Measurements from ENCODE around the gene SEC24B. TPM values are rescaled to one million over a fixed set of nuclear protein-coding genes. Genes with fewer than 3 reads are reported as not detected.

The SEC24B gene
- total and polyA plus RNA-seq, 10 of the 15 experiments (the other 5 are each of a cell fraction or from before 2014, with no cell fraction given) = 6.4 to 43.2 (median 16.0) TPM

DNA sequence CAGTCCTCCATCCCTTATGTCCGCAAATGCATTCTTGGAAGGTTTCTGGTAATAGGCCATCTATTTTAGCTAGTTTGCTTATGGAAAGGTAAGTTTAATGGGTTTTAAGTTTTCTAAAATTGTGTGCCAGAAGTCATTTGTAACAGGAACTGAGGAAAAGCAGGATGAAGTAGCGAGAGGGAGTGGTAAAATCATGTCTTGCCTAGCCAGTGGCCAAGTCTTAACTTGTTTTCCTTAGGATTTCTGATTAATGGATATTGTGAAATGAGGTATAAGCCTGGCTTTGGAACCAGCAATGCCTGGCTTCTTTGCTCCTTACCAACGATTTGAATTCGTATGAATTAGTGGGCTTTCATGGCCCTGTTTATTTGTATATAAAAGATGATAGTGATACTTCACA lies 7.3 kb downstream of the SEC24B start:
- ATAC-seq (no peak), FAIRE-seq (no peak), DNase-seq (ENCODE audit: low read depth, low spot score) (no peak)
- in situ Hi-C loops (cut with MboI) = loop anchor here (25.0 kb wide), 1 partner anchor 746 kb away; the partner anchor contains the start of gene ELOVL6
- ChIA-PET POLR2A (interaction anchor here (1.1 kb wide), 1 partner anchor 262 kb away, joined by 3 read pairs; the partner anchor contains the start of gene CASP6), SMC1A (ENCODE audit: uncharacterized antibody, unreplicated experiment) (interaction anchor here (0.6 to 0.8 kb wide), 3 partner anchors 20 to 26 kb away, joined by 3 read pairs; no protein-coding TSS in a partner anchor), CTCF (interaction anchor here (0.7 to 0.8 kb wide), 3 partner anchors 14 to 1076 kb away, joined by 3 to 4 read pairs (median 3); no protein-coding TSS in a partner anchor), RAD21 (ENCODE audit: unreplicated experiment) (no interaction called here)
- no peak overlapping the region for H3K4me2 ChIP-seq (ENCODE audit: control insufficient read depth, insufficient read depth)
- H3K36me3 ChIP-seq (ENCODE audit: control insufficient read depth in 2 of 2, insufficient read depth in 2 of 2, low read length in 1 of 2) = peaks cover 0 to 1% of the 10 kb centered on the region in 2 experiments; a peak in 1 of 4 replicates
- H4K20me1 ChIP-seq (ENCODE audit: control insufficient read depth, insufficient read depth) = peaks cover 4% of the 10 kb centered on the region; the same call in 1 of the 2 replicates
- no peak overlapping the region for H2AFZ ChIP-seq (ENCODE audit: control insufficient read depth, low read depth, low read length)
- H3K9ac ChIP-seq (ENCODE audit: control insufficient read depth, insufficient read depth, low read length) = no peak overlapping the region
- no peak overlapping the region for H3K27ac ChIP-seq (ENCODE audit: control insufficient read depth, insufficient read depth)
- H3K27me3 ChIP-seq (replicated peaks in 1 of 2; ENCODE audit: control insufficient read depth in 2 of 2, insufficient read depth in 2 of 2, low read length in 1 of 2) = no peaks in the 10 kb centered on the region
- peaks cover under 1% of the 10 kb centered on the region; the same call in 2 of the 3 replicates for H3K9me3 ChIP-seq (replicated peaks; ENCODE audit: control insufficient read depth, insufficient read depth, low read length)
- no peak for TF ChIP-seq ETV6 (conservative IDR thresholded peaks at IDR 0.05 in 1 of 2, IDR thresholded peaks at IDR 0.05 in 1 of 2; ENCODE audit: borderline replicate concordance in 1 of 2, low read depth in 1 of 2)
- TF ChIP-seq EZH2 (IDR thresholded peaks at IDR 0.05; ENCODE audit: borderline replicate concordance, control insufficient read depth, low read depth, low read length) = no peak
- TF ChIP-seq IKZF2 (IDR thresholded peaks at IDR 0.05) = no peak
- TF ChIP-seq, protein P1, sequence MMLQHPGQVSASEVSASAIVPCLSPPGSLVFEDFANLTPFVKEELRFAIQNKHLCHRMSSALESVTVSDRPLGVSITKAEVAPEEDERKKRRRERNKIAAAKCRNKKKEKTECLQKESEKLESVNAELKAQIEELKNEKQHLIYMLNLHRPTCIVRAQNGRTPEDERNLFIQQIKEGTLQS (IDR thresholded peaks at IDR 0.05; ENCODE audit: borderline replicate concordance, extremely low read depth, low read depth, low read length) = no peak
- no peak for TF ChIP-seq PAX8 (IDR thresholded peaks at IDR 0.05)
- TF ChIP-seq FOXK2 (IDR thresholded peaks at IDR 0.05) = no peak
- TF ChIP-seq, protein P2, sequence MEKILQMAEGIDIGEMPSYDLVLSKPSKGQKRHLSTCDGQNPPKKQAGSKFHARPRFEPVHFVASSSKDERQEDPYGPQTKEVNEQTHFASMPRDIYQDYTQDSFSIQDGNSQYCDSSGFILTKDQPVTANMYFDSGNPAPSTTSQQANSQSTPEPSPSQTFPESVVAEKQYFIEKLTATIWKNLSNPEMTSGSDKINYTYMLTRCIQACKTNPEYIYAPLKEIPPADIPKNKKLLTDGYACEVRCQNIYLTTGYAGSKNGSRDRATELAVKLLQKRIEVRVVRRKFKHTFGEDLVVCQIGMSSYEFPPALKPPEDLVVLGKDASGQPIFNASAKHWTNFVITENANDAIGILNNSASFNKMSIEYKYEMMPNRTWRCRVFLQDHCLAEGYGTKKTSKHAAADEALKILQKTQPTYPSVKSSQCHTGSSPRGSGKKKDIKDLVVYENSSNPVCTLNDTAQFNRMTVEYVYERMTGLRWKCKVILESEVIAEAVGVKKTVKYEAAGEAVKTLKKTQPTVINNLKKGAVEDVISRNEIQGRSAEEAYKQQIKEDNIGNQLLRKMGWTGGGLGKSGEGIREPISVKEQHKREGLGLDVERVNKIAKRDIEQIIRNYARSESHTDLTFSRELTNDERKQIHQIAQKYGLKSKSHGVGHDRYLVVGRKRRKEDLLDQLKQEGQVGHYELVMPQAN (conservative IDR thresholded peaks at IDR 0.05) = no peak
- TF ChIP-seq ZNF622 (IDR thresholded peaks at IDR 0.05) = no peak
- TF ChIP-seq TARDBP (IDR thresholded peaks at IDR 0.05; ENCODE audit: borderline replicate concordance) = no peak
- no peak for TF ChIP-seq TBL1XR1 (IDR thresholded peaks at IDR 0.05; ENCODE audit: low read depth, low read length)
- no peak for TF ChIP-seq RELA (IDR thresholded peaks at IDR 0.05; ENCODE audit: borderline replicate concordance, partially characterized antibody)
- no peak for TF ChIP-seq POLR2A (IDR thresholded peaks at IDR 0.05; ENCODE audit: low read depth, low read length)
- TF ChIP-seq, protein P3, sequence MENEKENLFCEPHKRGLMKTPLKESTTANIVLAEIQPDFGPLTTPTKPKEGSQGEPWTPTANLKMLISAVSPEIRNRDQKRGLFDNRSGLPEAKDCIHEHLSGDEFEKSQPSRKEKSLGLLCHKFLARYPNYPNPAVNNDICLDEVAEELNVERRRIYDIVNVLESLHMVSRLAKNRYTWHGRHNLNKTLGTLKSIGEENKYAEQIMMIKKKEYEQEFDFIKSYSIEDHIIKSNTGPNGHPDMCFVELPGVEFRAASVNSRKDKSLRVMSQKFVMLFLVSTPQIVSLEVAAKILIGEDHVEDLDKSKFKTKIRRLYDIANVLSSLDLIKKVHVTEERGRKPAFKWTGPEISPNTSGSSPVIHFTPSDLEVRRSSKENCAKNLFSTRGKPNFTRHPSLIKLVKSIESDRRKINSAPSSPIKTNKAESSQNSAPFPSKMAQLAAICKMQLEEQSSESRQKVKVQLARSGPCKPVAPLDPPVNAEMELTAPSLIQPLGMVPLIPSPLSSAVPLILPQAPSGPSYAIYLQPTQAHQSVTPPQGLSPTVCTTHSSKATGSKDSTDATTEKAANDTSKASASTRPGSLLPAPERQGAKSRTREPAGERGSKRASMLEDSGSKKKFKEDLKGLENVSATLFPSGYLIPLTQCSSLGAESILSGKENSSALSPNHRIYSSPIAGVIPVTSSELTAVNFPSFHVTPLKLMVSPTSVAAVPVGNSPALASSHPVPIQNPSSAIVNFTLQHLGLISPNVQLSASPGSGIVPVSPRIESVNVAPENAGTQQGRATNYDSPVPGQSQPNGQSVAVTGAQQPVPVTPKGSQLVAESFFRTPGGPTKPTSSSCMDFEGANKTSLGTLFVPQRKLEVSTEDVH (IDR thresholded peaks at IDR 0.05; ENCODE audit: low read depth, partially characterized antibody) = no peak
- TF ChIP-seq TCF3 (IDR thresholded peaks at IDR 0.05; ENCODE audit: borderline replicate concordance, insufficient read depth, low read depth, low read length) = no peak
- TF ChIP-seq ZBED1 (IDR thresholded peaks at IDR 0.05; ENCODE audit: borderline replicate concordance) = no peak
- no peak for TF ChIP-seq WRNIP1 (IDR thresholded peaks at IDR 0.05; ENCODE audit: borderline replicate concordance, low read depth, low read length)
- TF ChIP-seq HDAC6 (IDR thresholded peaks at IDR 0.05; ENCODE audit: unreplicated experiment) = no peak
- no peak for TF ChIP-seq ZNF274 (IDR thresholded peaks at IDR 0.05; ENCODE audit: insufficient read depth, insufficient read length)
- no peak for TF ChIP-seq MYB (IDR thresholded peaks at IDR 0.05; ENCODE audit: borderline replicate concordance, low read depth, low read length)
- intact Hi-C loops (cut with micrococcal nuclease; ENCODE audit: unreplicated experiment) = no loop called here
- WGBS (ENCODE audit: insufficient coverage, insufficient replicate concordance, low lambda C conversion rate, missing lambda C conversion rate) = 63% methylated on average over 4 of the region's 4 CpGs
- peaks cover 92% of the 10 kb centered on the region for H3K79me2 ChIP-seq (ENCODE audit: control insufficient read depth, insufficient read depth, low read length)
- BruUV-seq (replicated peaks) = no TSS peak
- no peak overlapping the region for H3K4me3 ChIP-seq
- peaks cover 15% of the 10 kb centered on the region for H3K4me1 ChIP-seq (ENCODE audit: control insufficient read depth, insufficient read depth, low read length)
